Gastroesophageal sphincter (tissue), 3 donors: ENCODE data around the gene IL22RA2.

ENCODE experiments used
- POLR2A ChIP-seq, 2 donors: fragments of 450-650 bp; IDR thresholded peaks; one replicate each; pipeline ENCODE4 v1.6.1; 2017; ENCODE audit warnings: antibody characterized with exemption in 2 of 2, mild to moderate bottlenecking in 2 of 2, moderate library complexity in 1 of 2
- TF ChIP-seq, protein P1 (sequence below), 4 experiments: fragments of 200-600 bp in 2 of 4; fragments of 450-650 bp in 2 of 4; sonication (generic) in 1 of 4; IDR thresholded peaks; one replicate each; pipeline ENCODE4 v1.5.1; 2017 to 2019; ENCODE audit warnings: antibody characterized with exemption in 4 of 4, mild to moderate bottlenecking in 2 of 4, moderate library complexity in 2 of 4

DNA sequence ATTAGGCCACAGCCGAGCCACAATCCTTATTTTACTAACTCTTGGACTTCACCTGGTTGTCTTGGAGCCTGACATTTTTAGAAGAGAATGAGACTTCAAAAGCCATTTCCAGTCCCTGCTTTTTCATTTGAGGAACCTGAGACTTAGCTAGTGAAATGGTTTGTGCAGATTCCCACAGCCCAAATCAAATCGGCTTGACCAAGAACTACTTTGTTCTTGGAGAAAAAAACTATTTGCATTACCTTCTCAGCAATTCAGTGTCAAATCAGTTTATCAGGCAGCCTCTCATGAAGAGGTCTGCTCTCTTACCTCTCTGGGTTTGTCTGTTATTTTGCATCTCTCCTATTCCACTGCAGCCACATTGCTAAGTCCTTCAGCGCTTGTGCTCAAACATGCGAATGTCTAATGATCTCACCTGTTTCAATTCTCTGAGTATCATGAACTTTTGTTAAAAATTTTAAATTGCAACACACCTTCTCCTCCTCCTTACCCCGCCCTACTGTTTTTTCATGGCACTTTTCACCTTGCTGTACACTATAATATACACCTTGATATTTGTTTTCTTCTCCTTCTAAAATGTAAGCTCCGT is 46.3 kb upstream of the IL22RA2 start:
- no peak for TF ChIP-seq POLR2A (IDR thresholded peaks at IDR 0.05)
- TF ChIP-seq, protein P1, sequence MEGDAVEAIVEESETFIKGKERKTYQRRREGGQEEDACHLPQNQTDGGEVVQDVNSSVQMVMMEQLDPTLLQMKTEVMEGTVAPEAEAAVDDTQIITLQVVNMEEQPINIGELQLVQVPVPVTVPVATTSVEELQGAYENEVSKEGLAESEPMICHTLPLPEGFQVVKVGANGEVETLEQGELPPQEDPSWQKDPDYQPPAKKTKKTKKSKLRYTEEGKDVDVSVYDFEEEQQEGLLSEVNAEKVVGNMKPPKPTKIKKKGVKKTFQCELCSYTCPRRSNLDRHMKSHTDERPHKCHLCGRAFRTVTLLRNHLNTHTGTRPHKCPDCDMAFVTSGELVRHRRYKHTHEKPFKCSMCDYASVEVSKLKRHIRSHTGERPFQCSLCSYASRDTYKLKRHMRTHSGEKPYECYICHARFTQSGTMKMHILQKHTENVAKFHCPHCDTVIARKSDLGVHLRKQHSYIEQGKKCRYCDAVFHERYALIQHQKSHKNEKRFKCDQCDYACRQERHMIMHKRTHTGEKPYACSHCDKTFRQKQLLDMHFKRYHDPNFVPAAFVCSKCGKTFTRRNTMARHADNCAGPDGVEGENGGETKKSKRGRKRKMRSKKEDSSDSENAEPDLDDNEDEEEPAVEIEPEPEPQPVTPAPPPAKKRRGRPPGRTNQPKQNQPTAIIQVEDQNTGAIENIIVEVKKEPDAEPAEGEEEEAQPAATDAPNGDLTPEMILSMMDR (IDR thresholded peaks at IDR 0.05) = no peak
